Peyer's patch (tissue), 4 donors: ENCODE results near the gene OLIG3. TPM values are rescaled to one million over a fixed set of nuclear protein-coding genes. Genes with fewer than 3 reads are reported as not detected.

Experiments
- DNase-seq, 3 donors: peaks; one replicate each; pipeline ENCODE4 v3.0.0-alpha.2; 2017 to 2019
- H3K27ac ChIP-seq, 4 donors: fragments of 200-600 bp; sonication (generic); one replicate each; pipeline ENCODE4 v1.5.1; 2016 to 2019
- H3K27me3 ChIP-seq, 2 donors: fragments of 200-600 bp; sonication (generic); one replicate each; pipeline ENCODE4 v1.5.1; 2019
- H3K36me3 ChIP-seq, 3 donors: fragments of 200-600 bp; sonication (generic); one replicate each; pipeline ENCODE4 v1.5.1; 2016 to 2019
- H3K4me1 ChIP-seq, 4 donors: fragments of 200-600 bp; sonication (generic); one replicate each; pipeline ENCODE4 v1.5.1; 2016 to 2019
- H3K4me3 ChIP-seq, 4 donors: fragments of 200-600 bp; sonication (generic); 1 replicate in 3 of 4; 2 replicates in 1 of 4; pipeline ENCODE4 v1.5.1; 2016 to 2019; ENCODE audit warnings: mild to moderate bottlenecking in 1 of 4
- H3K9me3 ChIP-seq, 4 donors: fragments of 200-600 bp; sonication (generic); one replicate each; pipeline ENCODE4 v1.5.1; 2016 to 2019; ENCODE audit warnings: mild to moderate bottlenecking in 1 of 4
- POLR2A ChIP-seq, 2 donors: fragments of 450-650 bp; IDR thresholded peaks; one replicate each; pipeline ENCODE4 v1.5.1; 2017; ENCODE audit warnings: antibody characterized with exemption in 2 of 2, mild to moderate bottlenecking in 2 of 2, moderate library complexity in 2 of 2
- total RNA-seq, 4 donors: library from RNA; depleted of rRNA; stranded (reverse); fragments of >200 nt; gene quantifications; one replicate each; pipeline ENCODE4 v1.1.0, GENCODE V29; 2016
- TF ChIP-seq, protein P1 (sequence below), 6 experiments: fragments of 450-650 bp in 4 of 6; fragments of 200-600 bp in 2 of 6; sonication (generic) in 1 of 6; IDR thresholded peaks; one replicate each; pipeline ENCODE4 v1.5.1; 2017 to 2019; ENCODE audit warnings: antibody characterized with exemption in 6 of 6, mild to moderate bottlenecking in 3 of 6, moderate library complexity in 1 of 6

OLIG3 gene
- total RNA-seq = not detected

- H3K9me3 ChIP-seq = no peaks in the 10 kb centered on the region
- no peak for DNase-seq
- TF ChIP-seq, protein P1, sequence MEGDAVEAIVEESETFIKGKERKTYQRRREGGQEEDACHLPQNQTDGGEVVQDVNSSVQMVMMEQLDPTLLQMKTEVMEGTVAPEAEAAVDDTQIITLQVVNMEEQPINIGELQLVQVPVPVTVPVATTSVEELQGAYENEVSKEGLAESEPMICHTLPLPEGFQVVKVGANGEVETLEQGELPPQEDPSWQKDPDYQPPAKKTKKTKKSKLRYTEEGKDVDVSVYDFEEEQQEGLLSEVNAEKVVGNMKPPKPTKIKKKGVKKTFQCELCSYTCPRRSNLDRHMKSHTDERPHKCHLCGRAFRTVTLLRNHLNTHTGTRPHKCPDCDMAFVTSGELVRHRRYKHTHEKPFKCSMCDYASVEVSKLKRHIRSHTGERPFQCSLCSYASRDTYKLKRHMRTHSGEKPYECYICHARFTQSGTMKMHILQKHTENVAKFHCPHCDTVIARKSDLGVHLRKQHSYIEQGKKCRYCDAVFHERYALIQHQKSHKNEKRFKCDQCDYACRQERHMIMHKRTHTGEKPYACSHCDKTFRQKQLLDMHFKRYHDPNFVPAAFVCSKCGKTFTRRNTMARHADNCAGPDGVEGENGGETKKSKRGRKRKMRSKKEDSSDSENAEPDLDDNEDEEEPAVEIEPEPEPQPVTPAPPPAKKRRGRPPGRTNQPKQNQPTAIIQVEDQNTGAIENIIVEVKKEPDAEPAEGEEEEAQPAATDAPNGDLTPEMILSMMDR (IDR thresholded peaks at IDR 0.05) = no peak
- no peak for TF ChIP-seq POLR2A (IDR thresholded peaks at IDR 0.05)
- H3K27me3 ChIP-seq = peaks cover 3 to 82% of the 10 kb centered on the region in 2 donors
- H3K27ac ChIP-seq = no peak within 1 kb of the TSS
- no peaks in the 10 kb centered on the region for H3K36me3 ChIP-seq
- H3K4me1 ChIP-seq = peaks cover 0 to 42% (median 12%) of the 10 kb centered on the region in 4 donors
- peak within 1 kb of the TSS in 2 of 4 donors; percentile 8 to 12 for H3K4me3 ChIP-seq
Observed at GRCh38 chr6:137494281-137494987, at the start of gene OLIG3. OLIG3 (minus strand) TSS chr6:137494394; CDS start chr6:137494170, 224 bp downstream.

GRCh38 chr6:137543114-137543513 is 48.9 kb upstream of the OLIG3 start:
- Histone ChIP-seq H3K9me3 (no peaks in the 10 kb centered on the region), H3K27ac (no peak overlapping the region), H3K36me3 (no peaks in the 10 kb centered on the region), H3K4me3 (no peak overlapping the region), H3K27me3 (no peaks in the 10 kb centered on the region), H3K4me1 (no peaks in the 10 kb centered on the region)
- TF ChIP-seq, protein P1 (IDR thresholded peaks at IDR 0.05) = no peak
- no peak for TF ChIP-seq POLR2A (IDR thresholded peaks at IDR 0.05)
- DNase-seq = no peak

- Histone ChIP-seq H3K27ac (no peak overlapping the region), H3K9me3 (no peaks in the 10 kb centered on the region), H3K4me1 (no peaks in the 10 kb centered on the region), H3K4me3 (no peak overlapping the region), H3K36me3 (no peaks in the 10 kb centered on the region), H3K27me3 (no peaks in the 10 kb centered on the region)
- TF ChIP-seq POLR2A (IDR thresholded peaks at IDR 0.05) = no peak
- TF ChIP-seq, protein P1 (IDR thresholded peaks at IDR 0.05) = no peak
- no peak for DNase-seq
Observed at GRCh38 chr6:137542713-137543112, 48.5 kb upstream of the OLIG3 start.

DNA sequence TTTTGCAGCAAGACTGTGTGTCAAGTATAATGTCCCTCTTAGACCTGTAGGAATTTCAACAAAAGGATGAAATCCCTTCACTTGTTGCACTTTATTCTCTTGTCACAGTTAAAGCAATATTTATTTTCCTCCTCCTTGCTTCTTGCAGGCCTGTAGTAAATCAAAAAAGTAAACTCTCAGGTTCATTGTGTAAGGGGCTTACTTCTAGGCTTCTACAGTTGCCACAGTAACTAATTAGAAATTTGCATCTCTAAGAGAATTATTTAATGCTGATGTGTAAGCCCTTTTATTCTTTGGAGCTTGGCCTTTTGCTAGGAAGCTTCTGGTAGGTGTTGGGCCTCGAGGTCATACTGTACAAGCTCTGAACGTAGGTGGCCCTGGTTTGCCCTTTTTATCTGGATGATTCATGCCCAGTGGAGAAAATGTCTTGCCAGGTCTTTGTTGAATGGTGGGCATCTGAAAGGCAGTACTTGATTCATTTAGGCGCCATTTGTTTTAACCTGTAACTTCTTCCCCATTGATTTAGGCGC is 47.4 kb upstream of the OLIG3 start:
- Histone ChIP-seq H3K4me3 (no peak overlapping the region), H3K4me1 (no peaks in the 10 kb centered on the region), H3K27me3 (no peaks in the 10 kb centered on the region), H3K36me3 (no peaks in the 10 kb centered on the region), H3K27ac (no peak overlapping the region), H3K9me3 (no peaks in the 10 kb centered on the region)
- TF ChIP-seq POLR2A (IDR thresholded peaks at IDR 0.05) = no peak
- TF ChIP-seq, protein P1 (IDR thresholded peaks at IDR 0.05) = no peak
- no peak for DNase-seq

- TF ChIP-seq, protein P1 (IDR thresholded peaks at IDR 0.05) = no peak
- TF ChIP-seq POLR2A (IDR thresholded peaks at IDR 0.05) = no peak
- Histone ChIP-seq H3K27me3 (no peaks in the 10 kb centered on the region), H3K27ac (no peak overlapping the region), H3K36me3 (no peaks in the 10 kb centered on the region), H3K9me3 (no peaks in the 10 kb centered on the region), H3K4me1 (no peaks in the 10 kb centered on the region), H3K4me3 (no peak overlapping the region)
- no peak for DNase-seq
Observed at GRCh38 chr6:137536104-137536773, 42.0 kb upstream of the OLIG3 start.
